NCI-H748 (cell line): ENCODE measurements around the gene ITPRIP.
A peak's percentile ranks its signal among the peaks of the same experiment; 100 is the strongest.

Source experiments
- DNase-seq: peaks from one replicate; lab custom pipeline; 2025; ENCODE audit not compliant: unreplicated experiment; lab: John Stamatoyannopoulos, UW

ITPRIP gene

GRCh38 chr10:104337985-104338735 lies at the start of gene ITPRIP:
Gene ITPRIP, minus strand, starts transcription at chr10:104338465. Its CDS starts 22,414 bp downstream, at chr10:104316051.
- DNase-seq: peak; percentile 59

DNA sequence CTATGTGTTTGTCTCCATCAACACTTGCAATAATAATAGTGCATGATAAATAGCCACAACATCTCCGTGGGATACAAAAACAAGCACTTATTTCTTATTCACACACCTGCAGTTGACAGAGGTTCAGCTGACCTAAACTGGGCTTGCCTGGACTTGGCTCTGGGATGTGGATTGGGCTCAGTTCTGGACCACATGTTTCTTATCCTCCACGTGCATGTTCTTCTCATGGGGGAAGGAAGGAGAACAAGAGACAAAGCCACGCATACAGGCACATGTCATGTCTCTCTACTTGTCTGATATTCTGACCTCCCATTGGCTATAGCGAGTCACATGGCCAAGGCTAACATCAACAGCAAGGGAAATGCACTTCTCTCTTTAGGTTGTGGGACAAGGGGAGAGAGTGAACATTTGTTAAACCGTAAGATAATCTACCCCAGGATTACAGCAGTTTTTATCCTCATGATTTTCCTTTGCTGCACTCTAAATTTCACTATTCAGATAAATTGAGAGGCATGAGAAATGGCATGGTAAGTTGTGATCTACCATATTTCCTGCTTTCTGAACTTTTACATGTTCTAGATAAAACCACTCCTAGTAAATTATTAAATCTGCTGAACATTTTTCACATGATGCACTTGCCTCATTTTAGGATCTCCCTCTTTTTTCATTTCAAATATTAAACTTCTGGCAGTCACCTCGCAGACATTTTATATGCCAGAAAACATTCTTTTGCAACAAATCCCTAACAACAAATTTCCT lies 49.0 kb upstream of the ITPRIP start:
- DNase-seq: no peak

GRCh38 chr10:104380336-104380735 lies 42.1 kb upstream of the ITPRIP start:
- DNase-seq: no peak

- no peak for DNase-seq
Observed at GRCh38 chr10:104376784-104377300, 38.6 kb upstream of the ITPRIP start.

DNA sequence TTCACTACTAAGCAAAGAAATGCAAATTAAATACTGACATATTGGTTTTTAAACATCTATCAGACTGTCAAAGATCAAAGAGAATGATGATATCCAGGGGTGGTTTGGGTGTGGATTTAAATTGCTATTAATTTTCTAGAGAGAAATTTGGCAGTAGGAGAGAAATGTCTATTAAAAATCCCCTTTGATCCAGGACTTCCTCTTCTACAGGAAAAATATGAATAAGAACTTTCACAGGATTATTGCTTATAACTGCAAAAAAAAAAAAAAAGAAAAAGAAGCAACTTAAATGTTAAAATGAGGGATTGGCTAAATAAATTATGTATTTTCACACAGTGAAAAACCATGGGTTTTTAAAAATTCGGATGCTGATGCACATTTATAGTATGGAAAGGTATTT lies 36.3 kb upstream of the ITPRIP start:
- no peak for DNase-seq

DNA sequence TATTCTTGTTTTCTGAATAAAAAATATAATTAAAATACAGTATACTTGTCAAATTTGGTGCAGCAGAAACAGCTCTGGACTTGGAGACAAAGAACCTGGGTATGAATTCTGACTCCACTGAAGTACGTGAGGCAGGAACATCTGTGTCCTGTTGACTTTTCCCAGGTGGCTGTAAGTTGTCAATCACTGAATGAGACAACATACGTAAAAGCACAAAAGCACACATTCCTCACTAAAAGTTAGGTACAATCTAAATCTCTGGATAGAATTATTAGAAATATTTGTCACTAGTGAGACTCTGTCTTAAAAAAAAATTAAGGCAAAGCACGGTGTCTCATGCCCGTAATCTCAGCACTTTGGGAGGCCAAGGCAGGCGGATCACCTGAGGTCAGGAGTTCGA lies 33.5 kb upstream of the ITPRIP start:
- DNase-seq: no peak

- DNase-seq: no peak
Observed at GRCh38 chr10:104368381-104368780, 30.1 kb upstream of the ITPRIP start.

DNA sequence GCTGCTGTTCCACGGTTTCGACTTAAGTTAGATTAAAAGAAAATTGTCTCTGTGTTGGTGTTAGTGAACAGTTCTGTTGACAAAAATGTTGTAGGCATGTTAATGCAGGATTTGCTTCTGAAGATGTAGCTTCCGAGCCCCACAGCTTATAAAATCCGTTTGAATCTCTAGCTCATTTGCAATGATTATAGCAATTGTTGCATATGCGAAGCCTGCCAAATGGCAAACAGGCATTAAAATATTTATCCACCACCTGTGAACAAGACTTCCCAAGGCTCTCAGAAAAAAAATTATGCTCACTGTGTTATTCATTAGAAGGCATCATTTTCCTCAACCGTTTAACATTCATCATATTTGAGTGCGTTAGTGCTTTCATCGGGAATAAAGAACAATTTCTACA lies 29.6 kb upstream of the ITPRIP start:
- no peak for DNase-seq

- DNase-seq: no peak
Observed at GRCh38 chr10:104359811-104360210, 21.5 kb upstream of the ITPRIP start.

- DNase-seq: peak; percentile 92
Observed at GRCh38 chr10:104353325-104354048, 15.2 kb upstream of the ITPRIP start, which contains the start of gene CFAP58. Gene CFAP58, plus strand, starts transcription at chr10:104353833. Its CDS starts 65 bp downstream, at chr10:104353898.

- peak; percentile 69 for DNase-seq
Observed at GRCh38 chr10:104351919-104352318, 13.7 kb upstream of the ITPRIP start.

- DNase-seq: no peak
Observed at GRCh38 chr10:104351061-104351702, 12.9 kb upstream of the ITPRIP start.

GRCh38 chr10:104350127-104350635 lies 11.9 kb upstream of the ITPRIP start:
- DNase-seq: peak; percentile 74

- DNase-seq: no peak
Observed at GRCh38 chr10:104349623-104350126, 11.4 kb upstream of the ITPRIP start.

DNA sequence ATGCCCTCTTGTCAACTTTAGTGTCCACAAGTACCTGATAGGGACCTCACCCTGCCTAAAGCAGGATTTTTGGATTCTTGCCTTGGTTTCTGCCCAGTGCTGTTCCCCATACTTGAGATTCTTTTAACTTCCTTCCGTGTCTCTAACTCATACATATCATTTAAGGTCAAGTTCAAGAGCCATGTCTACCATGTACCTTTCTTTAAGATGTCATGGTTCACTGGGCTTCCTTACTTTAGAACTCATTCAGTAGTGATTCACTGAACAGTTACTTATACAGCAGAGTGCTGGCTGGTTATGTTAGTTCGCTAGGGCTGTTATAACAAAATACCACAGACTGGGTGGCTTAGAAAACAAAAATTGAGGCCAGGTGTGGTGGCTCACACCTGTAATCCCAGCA lies 10.3 kb upstream of the ITPRIP start:
- no peak for DNase-seq

DNA sequence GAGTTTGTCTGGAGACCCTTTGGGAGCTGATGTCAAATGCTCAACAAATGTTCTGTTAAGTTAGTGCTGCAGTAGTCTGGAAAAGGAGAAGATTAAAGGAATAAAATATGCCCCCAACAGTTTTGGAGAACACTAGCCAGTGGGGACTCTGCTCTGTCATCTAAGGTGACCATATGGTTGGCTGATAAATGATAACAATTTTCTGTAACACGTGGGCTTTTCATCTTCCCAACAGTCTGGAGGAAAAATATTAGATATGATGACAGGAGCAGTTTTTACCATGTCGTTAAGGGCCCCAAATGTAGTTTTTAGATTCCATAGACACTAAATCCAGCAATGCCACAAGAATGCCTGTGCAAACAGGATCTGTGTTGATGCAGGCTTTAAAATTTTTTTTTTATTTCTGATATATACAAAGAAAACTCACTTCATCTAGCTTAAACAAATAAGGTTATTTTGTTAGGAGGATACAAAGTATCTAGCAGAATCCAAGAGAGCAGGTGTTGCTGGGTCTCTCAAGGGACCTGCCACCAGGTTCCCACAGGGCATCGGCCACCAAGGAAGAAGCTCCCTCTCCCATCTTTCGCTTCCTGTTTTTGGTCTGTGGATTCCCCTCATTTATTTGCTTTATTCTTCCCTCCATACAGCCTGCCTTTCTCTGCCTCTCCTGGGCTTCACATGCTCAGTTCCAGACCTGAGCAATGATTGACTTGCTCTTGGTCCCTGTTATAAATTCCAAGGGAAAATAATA lies 9.2 kb upstream of the ITPRIP start:
- DNase-seq: no peak

DNA sequence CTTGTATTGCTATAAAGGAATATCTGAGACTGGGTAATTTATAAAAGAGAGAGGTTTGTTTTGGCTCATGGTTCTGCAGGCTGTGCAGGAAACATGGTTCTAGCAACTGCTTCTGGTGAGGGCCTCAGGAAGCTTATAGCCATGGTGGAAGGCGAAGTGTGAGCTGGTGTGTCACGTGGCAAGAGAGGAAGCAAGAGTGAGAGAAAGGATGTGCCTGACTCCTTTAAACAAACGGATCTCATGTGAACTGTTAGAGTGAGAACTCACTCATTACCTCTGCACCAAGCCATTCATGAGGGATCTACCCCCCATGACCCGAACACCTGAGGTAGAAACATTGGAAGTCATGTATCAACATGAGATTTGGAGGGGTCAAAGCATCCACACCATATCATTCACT lies 7.7 kb upstream of the ITPRIP start:
- no peak for DNase-seq

DNA sequence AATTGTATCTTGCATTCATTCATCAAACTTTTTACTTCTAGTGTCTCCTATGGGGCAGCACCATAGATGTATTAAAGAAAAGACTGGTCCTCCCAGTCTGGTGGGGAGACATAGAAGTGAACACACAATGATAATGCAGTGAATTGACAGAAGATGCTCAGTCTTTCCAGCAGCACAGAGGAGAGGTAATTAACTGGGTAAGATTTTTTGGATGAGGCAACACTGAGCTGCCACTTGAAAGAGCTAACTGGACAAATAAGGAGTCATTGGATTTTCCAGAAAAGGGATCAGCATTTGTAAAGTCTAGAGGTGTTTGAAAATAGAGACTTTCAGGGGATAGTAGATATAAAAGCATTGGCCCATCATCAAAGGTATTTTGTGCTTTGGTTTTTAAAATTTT lies 7.2 kb upstream of the ITPRIP start:
- DNase-seq: no peak

GRCh38 chr10:104344219-104344618 lies 6.0 kb upstream of the ITPRIP start:
- no peak for DNase-seq

DNA sequence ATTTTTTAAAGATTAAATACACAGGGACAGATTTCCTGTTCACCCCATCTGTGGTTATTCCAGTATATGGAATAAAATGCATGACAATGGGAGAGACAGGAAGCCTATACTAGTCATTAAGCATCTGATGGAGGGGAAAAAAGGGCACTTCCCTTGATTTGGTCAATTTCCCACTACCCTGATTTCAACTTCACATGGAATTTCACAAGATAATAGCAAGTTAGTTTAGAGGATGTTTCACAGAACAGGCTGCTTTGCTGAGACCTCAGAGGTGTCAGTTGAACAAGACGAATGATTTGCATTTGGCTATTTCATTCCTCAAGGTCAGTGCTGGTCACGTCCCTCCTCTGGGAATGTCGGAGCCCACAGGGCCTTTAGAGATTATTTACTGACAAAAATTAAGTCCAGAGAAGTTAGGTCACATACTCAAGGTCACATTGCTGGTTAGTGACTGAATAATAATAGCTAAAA lies 4.7 kb upstream of the ITPRIP start:
- DNase-seq: no peak
